GM23338 (cell line): Measurements from ENCODE around the gene APOD.

Experiments used
- CTCF ChIP-seq, 2 experiments: fragments of 200-600 bp in 1 of 2; sonication (generic) in 1 of 2; conservative IDR thresholded peaks; 2 replicates each; pipeline versions ENCODE4 v1.5.1 to v1.6.1; 2016 to 2017; ENCODE audit warnings: antibody characterized with exemption in 2 of 2, low read depth in 2 of 2, mild to moderate bottlenecking in 2 of 2, moderate library complexity in 1 of 2
- NANOG ChIP-seq: IDR thresholded peaks from 2 replicates; pipeline ENCODE4 v1.6.1; 2016; ENCODE audit warnings: antibody characterized with exemption, borderline replicate concordance
- POLR2AphosphoS5 ChIP-seq: IDR thresholded peaks from 2 replicates; pipeline ENCODE4 v1.6.1; 2016; ENCODE audit warnings: antibody characterized with exemption, low read depth

GRCh38 chr3:195583831-195584542 is at the start of gene APOD:
- TF ChIP-seq CTCF (conservative IDR thresholded peaks at IDR 0.05; ENCODE audit: low read depth in 2 of 2) (no peak), NANOG (no peak), POLR2AphosphoS5 (no peak)
